ENCODE data around the gene PRMT3.

- TF ChIP-seq CTCF (IDR thresholded peaks at IDR 0.05) (no peak), POLR2A (IDR thresholded peaks at IDR 0.05) (no peak)
Observed at GRCh38 chr11:20522536-20522935, 135.0 kb downstream of the PRMT3 start.
